NCI-H526 treated with DMSO at 0.1 percent for 48 hours (cell line): ENCODE measurements around the gene B4GALT7.
"Not testable (repeated sequence)": the region's sequence is repeated elsewhere in the genome, so short reads cannot be mapped to it uniquely, and the experiment has no call there.

Source experiments
- DNase-seq: peaks from one replicate; lab custom pipeline; 2025; lab: John Stamatoyannopoulos, UW

The B4GALT7 gene

GRCh38 chr5:177599731-177600507 is at the start of gene B4GALT7:
Gene B4GALT7 (plus strand): TSS chr5:177600132. CDS start chr5:177600211, 79 bp downstream.
- DNase-seq, result peak; percentile 53

GRCh38 chr5:177552839-177553455 is 47.0 kb upstream of the B4GALT7 start:
- DNase-seq, result no peak

GRCh38 chr5:177553671-177554429 is 46.1 kb upstream of the B4GALT7 start:
- DNase-seq, result no peak

GRCh38 chr5:177554474-177555111 is 45.3 kb upstream of the B4GALT7 start, which contains the start of gene FAM193B:
Gene FAM193B (minus strand): TSS chr5:177554563. CDS start chr5:177554458, 105 bp downstream.
- DNase-seq, result peak; percentile 67

GRCh38 chr5:177555228-177555627 is 44.7 kb upstream of the B4GALT7 start:
- DNase-seq, result no peak

GRCh38 chr5:177555665-177556064 is 44.3 kb upstream of the B4GALT7 start:
- no peak for DNase-seq

- no peak for DNase-seq
Observed at GRCh38 chr5:177557041-177557647, 42.8 kb upstream of the B4GALT7 start.

GRCh38 chr5:177557796-177558195 is 42.1 kb upstream of the B4GALT7 start:
- no peak for DNase-seq

GRCh38 chr5:177559446-177559941 is 40.4 kb upstream of the B4GALT7 start:
- DNase-seq, result not testable (repeated sequence)

- DNase-seq, result no peak
Observed at GRCh38 chr5:177565046-177565445, 34.9 kb upstream of the B4GALT7 start.

- DNase-seq, result no peak
Observed at GRCh38 chr5:177568326-177568725, 31.6 kb upstream of the B4GALT7 start.

- DNase-seq, result no peak
Observed at GRCh38 chr5:177569894-177570293, 30.0 kb upstream of the B4GALT7 start.

- no peak for DNase-seq
Observed at GRCh38 chr5:177575488-177575887, 24.4 kb upstream of the B4GALT7 start.

GRCh38 chr5:177576169-177576568 is 23.8 kb upstream of the B4GALT7 start:
- DNase-seq, result no peak

GRCh38 chr5:177578316-177578715 is 21.6 kb upstream of the B4GALT7 start:
- no peak for DNase-seq

- DNase-seq, result no peak
Observed at GRCh38 chr5:177588413-177588909, 11.5 kb upstream of the B4GALT7 start.

- no peak for DNase-seq
Observed at GRCh38 chr5:177590406-177590805, 9.5 kb upstream of the B4GALT7 start.

GRCh38 chr5:177591690-177592009 is 8.3 kb upstream of the B4GALT7 start:
- DNase-seq, result no peak

GRCh38 chr5:177592010-177592834 is 7.7 kb upstream of the B4GALT7 start, which contains the start of gene TMED9:
Gene TMED9 (plus strand): TSS chr5:177592203. CDS start chr5:177592215, 12 bp downstream.
- DNase-seq, result peak; percentile 57

- DNase-seq, result no peak
Observed at GRCh38 chr5:177592905-177593304, 7.0 kb upstream of the B4GALT7 start.
